Measurements from ENCODE around the gene ITCH.
A peak's percentile ranks its signal among the peaks of the same experiment; 100 is the strongest.

DNA sequence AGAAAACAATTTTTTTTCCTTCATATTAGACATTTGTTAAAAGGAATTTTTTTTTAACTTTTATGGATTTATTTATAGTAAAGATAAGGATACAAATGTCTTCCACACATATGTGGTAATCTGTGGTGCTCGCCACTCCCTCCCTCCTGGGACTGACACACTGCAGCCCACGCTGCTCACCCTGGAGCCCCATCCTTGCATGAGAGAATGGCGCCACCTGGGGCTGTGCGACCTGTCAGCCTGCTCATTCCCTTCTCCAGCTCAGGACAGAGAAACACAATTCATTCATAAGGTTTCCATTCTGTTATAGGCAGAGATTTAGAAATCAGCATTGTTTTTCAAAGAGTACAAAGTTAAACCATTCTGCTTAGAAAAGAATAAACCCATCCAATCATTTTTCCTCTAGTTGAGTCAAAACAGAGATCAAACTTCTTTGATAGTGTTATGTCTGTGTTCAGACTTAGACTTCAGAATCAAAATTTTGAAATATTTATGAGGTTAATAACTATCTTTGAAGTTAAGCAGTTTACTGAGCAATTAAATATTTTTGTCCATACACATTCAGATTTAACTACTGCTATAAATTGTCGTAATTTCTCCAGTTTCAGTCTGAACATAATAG is 110.3 kb downstream of the ITCH start:
- TF ChIP-seq, protein P1, sequence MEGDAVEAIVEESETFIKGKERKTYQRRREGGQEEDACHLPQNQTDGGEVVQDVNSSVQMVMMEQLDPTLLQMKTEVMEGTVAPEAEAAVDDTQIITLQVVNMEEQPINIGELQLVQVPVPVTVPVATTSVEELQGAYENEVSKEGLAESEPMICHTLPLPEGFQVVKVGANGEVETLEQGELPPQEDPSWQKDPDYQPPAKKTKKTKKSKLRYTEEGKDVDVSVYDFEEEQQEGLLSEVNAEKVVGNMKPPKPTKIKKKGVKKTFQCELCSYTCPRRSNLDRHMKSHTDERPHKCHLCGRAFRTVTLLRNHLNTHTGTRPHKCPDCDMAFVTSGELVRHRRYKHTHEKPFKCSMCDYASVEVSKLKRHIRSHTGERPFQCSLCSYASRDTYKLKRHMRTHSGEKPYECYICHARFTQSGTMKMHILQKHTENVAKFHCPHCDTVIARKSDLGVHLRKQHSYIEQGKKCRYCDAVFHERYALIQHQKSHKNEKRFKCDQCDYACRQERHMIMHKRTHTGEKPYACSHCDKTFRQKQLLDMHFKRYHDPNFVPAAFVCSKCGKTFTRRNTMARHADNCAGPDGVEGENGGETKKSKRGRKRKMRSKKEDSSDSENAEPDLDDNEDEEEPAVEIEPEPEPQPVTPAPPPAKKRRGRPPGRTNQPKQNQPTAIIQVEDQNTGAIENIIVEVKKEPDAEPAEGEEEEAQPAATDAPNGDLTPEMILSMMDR (conservative IDR thresholded peaks at IDR 0.05; ENCODE audit: low read length), result peak; percentile 83
- no peak for TF ChIP-seq EZH2phosphoT487 (IDR thresholded peaks at IDR 0.05; ENCODE audit: borderline replicate concordance, low read depth, low read length)
